ENCODE results near the gene CHD5. TPM values are rescaled to one million over a fixed set of nuclear protein-coding genes. Genes with fewer than 3 reads are reported as not detected.
A peak's percentile ranks its signal among the peaks of the same experiment; 100 is the strongest.

The CHD5 gene
- total RNA-seq, 1 experiment from 2014 or later = 2.4 TPM

DNA sequence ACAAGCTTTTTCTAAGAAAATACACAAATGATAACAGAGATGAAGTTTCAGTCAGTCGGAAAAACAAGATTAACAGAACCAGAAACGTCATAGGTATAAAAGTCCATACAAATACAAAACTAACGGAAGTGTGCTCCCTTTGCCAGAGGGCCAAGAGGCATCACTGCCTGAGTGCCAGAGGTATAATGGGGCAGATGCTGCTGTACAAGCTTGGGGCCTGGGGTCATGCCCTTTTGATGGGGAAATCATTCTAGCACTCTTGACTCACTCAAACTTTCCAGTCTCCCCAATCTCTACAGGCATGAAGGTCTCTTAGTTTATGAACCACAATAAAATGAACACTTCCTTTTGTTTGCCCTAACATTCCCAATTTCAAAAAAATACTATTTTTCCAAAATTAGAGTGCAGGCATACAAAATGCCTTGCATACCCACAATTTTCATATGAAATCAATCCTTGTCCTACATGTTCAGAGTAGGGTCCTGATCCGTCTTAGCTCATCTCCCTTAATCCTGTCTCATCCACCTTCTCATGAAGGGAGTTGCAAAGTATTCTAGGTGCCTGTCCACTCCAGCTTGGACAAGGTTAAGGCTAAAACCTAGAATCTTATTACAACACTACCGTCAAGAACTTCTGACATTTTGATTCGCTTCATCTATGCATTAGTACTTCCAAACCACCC is 17.8 kb upstream of the CHD5 start:
- TF ChIP-seq ZNF532 (CRISPR knock-in tag; IDR thresholded peaks at IDR 0.05; ENCODE audit: borderline replicate concordance) = no peak
- TF ChIP-seq TEAD1 (CRISPR knock-in tag; IDR thresholded peaks at IDR 0.05) = no peak
- no peak for TF ChIP-seq ZBTB21 (CRISPR knock-in tag; IDR thresholded peaks at IDR 0.05; ENCODE audit: borderline replicate concordance)
- TF ChIP-seq NFE2L1 (CRISPR knock-in tag; IDR thresholded peaks at IDR 0.05) = no peak
- DNase-seq (ENCODE audit: low spot score) (no peak), ATAC-seq (no peak)
- Mint-ChIP-seq H3K36me3 (peaks cover 45% of the 10 kb centered on the region), H3K27me3 (ENCODE audit: low read depth) (no peaks in the 10 kb centered on the region), H3K9me3 (no peaks in the 10 kb centered on the region), H3K4me3 (peak overlapping the region; percentile 97), H3K4me1 (peaks cover 37% of the 10 kb centered on the region), H3K27ac (peak overlapping the region; percentile 92)
- CTCF ChIA-PET = interaction anchor here (1.3 to 1.5 kb wide), 2 partner anchors 13 to 41 kb away, joined by 4 to 6 read pairs; no protein-coding TSS in a partner anchor
- POLR2A ChIA-PET = no interaction called here

DNA sequence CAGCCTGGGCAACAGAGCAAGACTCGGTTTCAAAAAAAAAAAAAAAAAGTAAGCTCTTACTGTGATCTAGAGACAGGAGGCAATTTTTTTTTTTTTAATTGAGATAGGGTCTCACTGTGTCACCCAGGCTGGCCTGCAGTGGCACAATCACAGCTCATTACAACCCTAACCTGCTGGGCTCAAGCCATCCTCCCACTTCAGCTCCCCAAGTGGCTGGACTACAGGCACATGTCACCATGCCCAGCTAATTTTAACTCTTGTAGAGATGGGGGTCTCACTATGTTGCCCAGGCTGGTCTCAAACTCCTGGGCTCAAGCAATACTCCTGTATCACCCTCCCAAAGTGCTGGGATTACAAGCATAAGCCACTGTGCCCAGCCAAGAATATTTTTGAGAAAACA is 11.8 kb upstream of the CHD5 start:
- TF ChIP-seq ZNF423 (CRISPR knock-in tag; IDR thresholded peaks at IDR 0.05) = no peak
- TF ChIP-seq NR3C1 (CRISPR knock-in tag; conservative IDR thresholded peaks at IDR 0.05; ENCODE audit: low read depth) = no peak
- no peak for TF ChIP-seq ZNF138 (CRISPR knock-in tag; conservative IDR thresholded peaks at IDR 0.05)
- TF ChIP-seq FOXP1 (CRISPR knock-in tag; IDR thresholded peaks at IDR 0.05; ENCODE audit: borderline replicate concordance) = no peak
- TF ChIP-seq E2F4 (CRISPR knock-in tag; IDR thresholded peaks at IDR 0.05; ENCODE audit: borderline replicate concordance, low read depth) = no peak
- no peak for TF ChIP-seq ESRRA (CRISPR knock-in tag; IDR thresholded peaks at IDR 0.05; ENCODE audit: borderline replicate concordance)
- TF ChIP-seq, protein P1, sequence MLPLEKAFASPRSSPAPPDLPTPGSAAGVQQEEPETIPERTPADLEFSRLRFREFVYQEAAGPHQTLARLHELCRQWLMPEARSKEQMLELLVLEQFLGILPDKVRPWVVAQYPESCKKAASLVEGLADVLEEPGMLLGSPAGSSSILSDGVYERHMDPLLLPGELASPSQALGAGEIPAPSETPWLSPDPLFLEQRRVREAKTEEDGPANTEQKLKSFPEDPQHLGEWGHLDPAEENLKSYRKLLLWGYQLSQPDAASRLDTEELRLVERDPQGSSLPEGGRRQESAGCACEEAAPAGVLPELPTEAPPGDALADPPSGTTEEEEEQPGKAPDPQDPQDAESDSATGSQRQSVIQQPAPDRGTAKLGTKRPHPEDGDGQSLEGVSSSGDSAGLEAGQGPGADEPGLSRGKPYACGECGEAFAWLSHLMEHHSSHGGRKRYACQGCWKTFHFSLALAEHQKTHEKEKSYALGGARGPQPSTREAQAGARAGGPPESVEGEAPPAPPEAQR (CRISPR knock-in tag; IDR thresholded peaks at IDR 0.05) = no peak
- no peak for TF ChIP-seq JAZF1 (CRISPR knock-in tag; IDR thresholded peaks at IDR 0.05)
- TF ChIP-seq RORB (CRISPR knock-in tag; IDR thresholded peaks at IDR 0.05) = no peak
- no peak for TF ChIP-seq EMX1 (CRISPR knock-in tag; IDR thresholded peaks at IDR 0.05)
- TF ChIP-seq, protein P2, sequence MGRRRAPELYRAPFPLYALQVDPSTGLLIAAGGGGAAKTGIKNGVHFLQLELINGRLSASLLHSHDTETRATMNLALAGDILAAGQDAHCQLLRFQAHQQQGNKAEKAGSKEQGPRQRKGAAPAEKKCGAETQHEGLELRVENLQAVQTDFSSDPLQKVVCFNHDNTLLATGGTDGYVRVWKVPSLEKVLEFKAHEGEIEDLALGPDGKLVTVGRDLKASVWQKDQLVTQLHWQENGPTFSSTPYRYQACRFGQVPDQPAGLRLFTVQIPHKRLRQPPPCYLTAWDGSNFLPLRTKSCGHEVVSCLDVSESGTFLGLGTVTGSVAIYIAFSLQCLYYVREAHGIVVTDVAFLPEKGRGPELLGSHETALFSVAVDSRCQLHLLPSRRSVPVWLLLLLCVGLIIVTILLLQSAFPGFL (CRISPR knock-in tag; IDR thresholded peaks at IDR 0.05; ENCODE audit: borderline replicate concordance) = no peak
- TF ChIP-seq TEAD4 (CRISPR knock-in tag; IDR thresholded peaks at IDR 0.05) = no peak
- no peak for TF ChIP-seq ZNF671 (CRISPR knock-in tag; IDR thresholded peaks at IDR 0.05)
- TF ChIP-seq, protein P3, sequence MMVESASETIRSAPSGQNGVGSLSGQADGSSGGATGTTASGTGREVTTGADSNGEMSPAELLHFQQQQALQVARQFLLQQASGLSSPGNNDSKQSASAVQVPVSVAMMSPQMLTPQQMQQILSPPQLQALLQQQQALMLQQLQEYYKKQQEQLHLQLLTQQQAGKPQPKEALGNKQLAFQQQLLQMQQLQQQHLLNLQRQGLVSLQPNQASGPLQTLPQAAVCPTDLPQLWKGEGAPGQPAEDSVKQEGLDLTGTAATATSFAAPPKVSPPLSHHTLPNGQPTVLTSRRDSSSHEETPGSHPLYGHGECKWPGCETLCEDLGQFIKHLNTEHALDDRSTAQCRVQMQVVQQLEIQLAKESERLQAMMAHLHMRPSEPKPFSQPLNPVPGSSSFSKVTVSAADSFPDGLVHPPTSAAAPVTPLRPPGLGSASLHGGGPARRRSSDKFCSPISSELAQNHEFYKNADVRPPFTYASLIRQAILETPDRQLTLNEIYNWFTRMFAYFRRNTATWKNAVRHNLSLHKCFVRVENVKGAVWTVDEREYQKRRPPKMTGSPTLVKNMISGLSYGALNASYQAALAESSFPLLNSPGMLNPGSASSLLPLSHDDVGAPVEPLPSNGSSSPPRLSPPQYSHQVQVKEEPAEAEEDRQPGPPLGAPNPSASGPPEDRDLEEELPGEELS (CRISPR knock-in tag; IDR thresholded peaks at IDR 0.05) = no peak
- TF ChIP-seq MLX (CRISPR knock-in tag; IDR thresholded peaks at IDR 0.05) = no peak
- no peak for TF ChIP-seq HMGA2 (CRISPR knock-in tag; IDR thresholded peaks at IDR 0.05)
- Mint-ChIP-seq H3K4me1 (peaks cover 8% of the 10 kb centered on the region), H3K27ac (no peak overlapping the region), H3K36me3 (peaks cover 70% of the 10 kb centered on the region), H3K4me3 (no peak overlapping the region), H3K27me3 (ENCODE audit: low read depth) (no peaks in the 10 kb centered on the region), H3K9me3 (no peaks in the 10 kb centered on the region)
- ChIA-PET CTCF (interaction anchor here (2.0 to 8.4 kb wide), 2 partner anchors 10 to 14 kb away, joined by 5 to 77 read pairs; partner anchors contain the start of gene RNF207), POLR2A (interaction anchor here (0.7 kb wide), 1 partner anchor 13 kb away, joined by 3 read pairs; no protein-coding TSS in a partner anchor)
- no peak for ATAC-seq
- no peak for DNase-seq (ENCODE audit: low spot score)
